ENCODE results near the gene USP53.

Gene USP53

DNA sequence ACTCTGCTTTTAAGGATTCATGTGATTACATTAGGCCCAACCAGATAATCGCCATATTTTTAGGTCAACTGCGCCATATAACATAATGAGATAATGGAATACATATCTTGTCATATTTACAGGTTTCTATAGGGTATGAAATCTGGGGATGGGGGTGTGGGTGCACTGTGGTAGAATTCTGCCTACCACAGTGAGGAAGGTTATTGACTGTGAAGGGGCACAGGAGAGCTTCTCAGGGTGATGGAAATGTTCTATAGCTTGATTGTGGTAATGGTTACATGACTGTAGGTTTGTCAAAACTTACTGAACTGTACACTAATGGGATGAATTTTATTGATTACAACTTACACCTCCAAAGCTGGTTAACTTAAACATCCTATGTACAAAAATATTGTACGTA is 15.9 kb downstream of the USP53 start:
- no peaks in the 10 kb centered on the region for H3K36me3 ChIP-seq (ENCODE audit: control insufficient read depth, insufficient read depth, low read length)
- no peak overlapping the region for H4K5ac ChIP-seq (ENCODE audit: low read length)
- H3K27ac ChIP-seq (ENCODE audit: low read depth, low read length), result no peak overlapping the region
- H2BK15ac ChIP-seq (replicated peaks; ENCODE audit: low read depth), result no peak overlapping the region
- no peak overlapping the region for H3K4ac ChIP-seq (ENCODE audit: low read depth, low read length)
- no peak overlapping the region for H3K18ac ChIP-seq (ENCODE audit: low read length)
- no peak overlapping the region for H3K56ac ChIP-seq (ENCODE audit: low read length)
- H3K23ac ChIP-seq (ENCODE audit: low read length), result no peak overlapping the region
- H3K4me2 ChIP-seq (ENCODE audit: low read length), result no peak overlapping the region
- no peaks in the 10 kb centered on the region for H3K4me1 ChIP-seq (ENCODE audit: control insufficient read depth, low read depth, low read length)
- H3K4me3 ChIP-seq (ENCODE audit: low read length), result no peak overlapping the region
- no peak overlapping the region for H3K9ac ChIP-seq (ENCODE audit: low read length)
- no peak overlapping the region for H2AK5ac ChIP-seq (ENCODE audit: low read length)
- peaks cover 8% of the 10 kb centered on the region for H3K79me1 ChIP-seq (ENCODE audit: low read length)
- DNase-seq, result no peak
- WGBS (ENCODE audit: extremely low coverage, insufficient coverage, low lambda C conversion rate), result no CpG with 5 or more reads among the region's 3 CpGs
- H2BK5ac ChIP-seq (ENCODE audit: low read length), result no peak overlapping the region
- H3K27me3 ChIP-seq (ENCODE audit: insufficient read depth, low read length, poor library complexity), result no peaks in the 10 kb centered on the region
- H4K8ac ChIP-seq (ENCODE audit: low read depth, low read length), result no peak overlapping the region
- peaks cover 7% of the 10 kb centered on the region for H3K79me2 ChIP-seq (ENCODE audit: control insufficient read depth, insufficient read depth, low read length)
- H2BK120ac ChIP-seq (ENCODE audit: low read depth, low read length), result no peak overlapping the region

DNA sequence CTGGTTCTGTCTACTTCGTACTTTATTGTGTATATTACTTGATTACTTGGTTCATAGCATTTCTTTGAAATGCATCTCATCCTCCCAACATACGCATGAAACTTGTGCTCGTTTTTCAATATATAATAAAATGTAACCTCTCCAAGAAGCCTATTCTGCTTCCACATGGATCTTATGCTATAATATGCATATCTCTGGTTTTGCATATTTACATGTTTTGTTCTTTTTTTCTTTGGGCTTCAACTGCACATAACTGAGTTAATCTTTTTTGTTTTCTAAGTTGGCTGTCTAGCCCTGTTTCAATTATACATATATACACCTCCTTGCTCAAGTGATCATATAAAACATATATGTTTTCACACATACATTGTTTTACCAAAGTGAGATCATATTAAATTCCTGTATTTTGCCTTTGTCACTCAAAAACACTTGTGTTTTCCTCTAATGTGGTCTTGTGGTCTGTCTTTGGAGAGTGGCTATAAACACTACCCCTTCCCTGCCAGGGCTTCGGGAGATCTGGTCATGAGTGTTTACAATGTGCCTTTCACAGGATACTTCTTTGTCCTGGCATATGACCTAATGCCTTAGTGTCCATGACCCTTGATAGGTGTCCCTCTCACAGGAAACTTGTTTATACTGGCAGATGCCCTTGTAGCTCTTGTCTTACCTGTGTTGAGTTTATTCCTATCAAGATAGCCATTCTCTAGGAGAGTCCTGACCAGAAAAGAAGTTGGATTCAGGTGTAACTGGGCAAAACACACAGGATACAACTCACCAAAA is 17.6 kb downstream of the USP53 start:
- no peak overlapping the region for H3K23ac ChIP-seq (ENCODE audit: low read length)
- no peaks in the 10 kb centered on the region for H3K27me3 ChIP-seq (ENCODE audit: insufficient read depth, low read length, poor library complexity)
- H3K27ac ChIP-seq (ENCODE audit: low read depth, low read length), result no peak overlapping the region
- no peaks in the 10 kb centered on the region for H3K36me3 ChIP-seq (ENCODE audit: control insufficient read depth, insufficient read depth, low read length)
- WGBS (ENCODE audit: extremely low coverage, insufficient coverage, low lambda C conversion rate), result no CpG with 5 or more reads among the region's 4 CpGs
- H3K4me1 ChIP-seq (ENCODE audit: control insufficient read depth, low read depth, low read length), result peaks cover 3% of the 10 kb centered on the region
- no peak overlapping the region for H3K56ac ChIP-seq (ENCODE audit: low read length)
- H3K79me1 ChIP-seq (ENCODE audit: low read length), result peaks cover 13% of the 10 kb centered on the region
- no peak overlapping the region for H2BK5ac ChIP-seq (ENCODE audit: low read length)
- H3K9ac ChIP-seq (ENCODE audit: low read length), result no peak overlapping the region
- H3K4ac ChIP-seq (ENCODE audit: low read depth, low read length), result no peak overlapping the region
- no peak overlapping the region for H3K4me3 ChIP-seq (ENCODE audit: low read length)
- no peak overlapping the region for H3K18ac ChIP-seq (ENCODE audit: low read length)
- no peak overlapping the region for H2AK5ac ChIP-seq (ENCODE audit: low read length)
- DNase-seq, result no peak
- H4K5ac ChIP-seq (ENCODE audit: low read length), result no peak overlapping the region
- no peak overlapping the region for H4K8ac ChIP-seq (ENCODE audit: low read depth, low read length)
- H2BK15ac ChIP-seq (replicated peaks; ENCODE audit: low read depth), result no peak overlapping the region
- H2BK120ac ChIP-seq (ENCODE audit: low read depth, low read length), result no peak overlapping the region
- H3K4me2 ChIP-seq (ENCODE audit: low read length), result no peak overlapping the region
- peaks cover 13% of the 10 kb centered on the region for H3K79me2 ChIP-seq (ENCODE audit: control insufficient read depth, insufficient read depth, low read length)

DNA sequence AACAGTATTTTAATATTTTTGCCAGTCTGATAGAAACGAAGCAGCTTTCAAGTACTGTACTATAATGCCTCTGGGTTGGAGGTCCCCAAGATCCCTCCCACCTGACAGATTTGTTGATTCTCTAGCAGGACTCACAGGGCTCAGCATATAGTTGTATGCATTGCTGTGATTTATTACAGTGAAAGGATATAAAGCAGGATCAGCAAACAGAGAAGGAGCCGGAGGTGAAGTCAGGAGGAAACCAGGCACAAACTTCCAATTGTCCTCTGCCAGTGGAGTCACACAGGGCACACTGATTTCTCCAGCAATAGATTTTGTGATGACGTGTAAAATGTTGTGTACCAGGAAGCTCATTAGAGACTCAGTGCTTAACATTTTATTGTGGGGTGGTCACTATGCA is 19.0 kb downstream of the USP53 start:
- WGBS (ENCODE audit: extremely low coverage, insufficient coverage, low lambda C conversion rate), result no CpG with 5 or more reads among the region's 3 CpGs
- Histone ChIP-seq H3K56ac (ENCODE audit: low read length) (no peak overlapping the region), H3K18ac (ENCODE audit: low read length) (no peak overlapping the region), H3K4me3 (ENCODE audit: low read length) (no peak overlapping the region), H3K23ac (ENCODE audit: low read length) (no peak overlapping the region), H3K27ac (ENCODE audit: low read depth, low read length) (no peak overlapping the region), H2BK15ac (replicated peaks; ENCODE audit: low read depth) (no peak overlapping the region), H3K4me2 (ENCODE audit: low read length) (no peak overlapping the region), H3K79me2 (ENCODE audit: control insufficient read depth, insufficient read depth, low read length) (peaks cover 13% of the 10 kb centered on the region), H3K79me1 (ENCODE audit: low read length) (peaks cover 13% of the 10 kb centered on the region), H3K9ac (ENCODE audit: low read length) (no peak overlapping the region), H2AK5ac (ENCODE audit: low read length) (no peak overlapping the region), H3K27me3 (ENCODE audit: insufficient read depth, low read length, poor library complexity) (no peaks in the 10 kb centered on the region), H3K4me1 (ENCODE audit: control insufficient read depth, low read depth, low read length) (peaks cover 3% of the 10 kb centered on the region), H3K36me3 (ENCODE audit: control insufficient read depth, insufficient read depth, low read length) (no peaks in the 10 kb centered on the region), H3K4ac (ENCODE audit: low read depth, low read length) (no peak overlapping the region), H4K5ac (ENCODE audit: low read length) (no peak overlapping the region), H4K8ac (ENCODE audit: low read depth, low read length) (no peak overlapping the region), H2BK5ac (ENCODE audit: low read length) (no peak overlapping the region), H2BK120ac (ENCODE audit: low read depth, low read length) (no peak overlapping the region)
- DNase-seq, result no peak

DNA sequence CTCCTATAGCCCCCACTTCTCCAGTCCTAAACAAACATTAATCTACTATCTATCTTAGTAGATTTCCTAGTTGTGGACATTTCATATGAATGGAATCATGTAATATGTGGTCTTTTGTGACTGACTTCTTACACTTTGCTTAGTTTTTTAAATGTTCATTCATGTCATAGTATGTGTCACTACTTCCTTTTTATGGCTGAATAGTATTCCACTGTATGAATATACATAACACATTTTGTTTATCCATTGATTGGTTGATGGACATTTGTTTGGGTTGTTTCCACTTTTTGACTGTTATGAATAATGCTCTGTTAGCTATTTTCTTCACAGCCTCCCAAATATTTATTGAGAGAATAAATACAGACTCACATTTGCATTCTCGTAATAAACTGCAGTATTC is 19.8 kb downstream of the USP53 start:
- Histone ChIP-seq H3K36me3 (ENCODE audit: control insufficient read depth, insufficient read depth, low read length) (no peaks in the 10 kb centered on the region), H4K8ac (ENCODE audit: low read depth, low read length) (no peak overlapping the region), H2BK15ac (replicated peaks; ENCODE audit: low read depth) (no peak overlapping the region), H3K18ac (ENCODE audit: low read length) (no peak overlapping the region), H2AK5ac (ENCODE audit: low read length) (no peak overlapping the region), H4K5ac (ENCODE audit: low read length) (no peak overlapping the region), H2BK5ac (ENCODE audit: low read length) (no peak overlapping the region), H3K23ac (ENCODE audit: low read length) (no peak overlapping the region), H3K4me1 (ENCODE audit: control insufficient read depth, low read depth, low read length) (peaks cover 3% of the 10 kb centered on the region), H3K4ac (ENCODE audit: low read depth, low read length) (no peak overlapping the region), H3K79me2 (ENCODE audit: control insufficient read depth, insufficient read depth, low read length) (peaks cover 13% of the 10 kb centered on the region), H3K27me3 (ENCODE audit: insufficient read depth, low read length, poor library complexity) (no peaks in the 10 kb centered on the region), H3K4me2 (ENCODE audit: low read length) (no peak overlapping the region), H3K79me1 (ENCODE audit: low read length) (peaks cover 13% of the 10 kb centered on the region), H3K27ac (ENCODE audit: low read depth, low read length) (no peak overlapping the region), H2BK120ac (ENCODE audit: low read depth, low read length) (no peak overlapping the region), H3K9ac (ENCODE audit: low read length) (no peak overlapping the region), H3K56ac (ENCODE audit: low read length) (no peak overlapping the region), H3K4me3 (ENCODE audit: low read length) (no peak overlapping the region)
- WGBS (ENCODE audit: extremely low coverage, insufficient coverage, low lambda C conversion rate), result no CpG with 5 or more reads among the region's 1 CpG
- no peak for DNase-seq

DNA sequence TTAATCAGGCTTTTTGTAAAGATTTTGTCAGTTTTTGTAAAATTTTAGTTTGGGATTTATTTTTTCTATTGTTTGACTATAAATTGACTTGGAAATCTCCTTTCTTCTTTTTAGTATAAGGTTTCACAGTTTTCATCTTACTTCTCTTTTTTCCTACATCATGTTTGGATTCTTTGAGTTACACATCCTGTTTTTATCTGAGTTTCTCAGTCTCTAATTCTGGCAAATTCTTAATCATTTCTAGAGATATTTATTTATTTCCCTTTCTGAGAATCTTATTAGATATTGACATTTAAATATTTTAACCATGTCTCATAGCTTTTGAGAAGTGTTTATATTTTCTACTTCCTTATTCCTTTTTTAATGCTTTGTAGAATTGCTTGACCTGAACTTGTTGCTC is 20.7 kb downstream of the USP53 start:
- Histone ChIP-seq H4K5ac (ENCODE audit: low read length) (no peak overlapping the region), H3K56ac (ENCODE audit: low read length) (no peak overlapping the region), H3K4ac (ENCODE audit: low read depth, low read length) (no peak overlapping the region), H3K9ac (ENCODE audit: low read length) (no peak overlapping the region), H3K36me3 (ENCODE audit: control insufficient read depth, insufficient read depth, low read length) (no peaks in the 10 kb centered on the region), H3K4me3 (ENCODE audit: low read length) (no peak overlapping the region), H3K4me2 (ENCODE audit: low read length) (no peak overlapping the region), H4K8ac (ENCODE audit: low read depth, low read length) (no peak overlapping the region), H2BK15ac (replicated peaks; ENCODE audit: low read depth) (no peak overlapping the region), H3K79me2 (ENCODE audit: control insufficient read depth, insufficient read depth, low read length) (peaks cover 10% of the 10 kb centered on the region), H2BK120ac (ENCODE audit: low read depth, low read length) (no peak overlapping the region), H3K4me1 (ENCODE audit: control insufficient read depth, low read depth, low read length) (peaks cover 8% of the 10 kb centered on the region), H3K79me1 (ENCODE audit: low read length) (peaks cover 11% of the 10 kb centered on the region), H3K27ac (ENCODE audit: low read depth, low read length) (no peak overlapping the region), H2AK5ac (ENCODE audit: low read length) (no peak overlapping the region), H3K18ac (ENCODE audit: low read length) (no peak overlapping the region), H3K23ac (ENCODE audit: low read length) (no peak overlapping the region), H3K27me3 (ENCODE audit: insufficient read depth, low read length, poor library complexity) (no peaks in the 10 kb centered on the region), H2BK5ac (ENCODE audit: low read length) (no peak overlapping the region)
- DNase-seq, result no peak

DNA sequence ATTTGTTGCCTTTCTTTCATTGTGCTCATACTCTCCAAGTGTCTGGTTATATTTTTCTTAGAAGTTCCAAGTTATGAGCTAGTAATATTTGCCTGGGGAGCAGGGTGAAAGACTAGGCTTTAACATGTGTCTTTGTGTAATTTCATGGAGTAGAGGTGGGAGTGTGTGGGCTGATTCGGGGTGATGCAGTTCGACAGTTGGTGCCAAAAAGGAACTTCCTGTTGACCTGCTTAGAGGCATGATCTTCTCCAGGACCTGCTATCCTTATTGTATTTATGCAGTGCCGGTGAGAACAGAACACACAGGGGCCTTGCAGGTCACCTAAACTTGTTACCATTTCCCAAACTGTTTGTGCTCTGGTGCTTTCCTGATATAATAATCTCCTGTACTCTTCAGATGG is 21.2 kb downstream of the USP53 start:
- H3K56ac ChIP-seq (ENCODE audit: low read length), result no peak overlapping the region
- H2BK5ac ChIP-seq (ENCODE audit: low read length), result no peak overlapping the region
- H3K9ac ChIP-seq (ENCODE audit: low read length), result no peak overlapping the region
- no peak for DNase-seq
- no peak overlapping the region for H3K18ac ChIP-seq (ENCODE audit: low read length)
- no peak overlapping the region for H4K8ac ChIP-seq (ENCODE audit: low read depth, low read length)
- no peak overlapping the region for H2BK15ac ChIP-seq (replicated peaks; ENCODE audit: low read depth)
- H3K36me3 ChIP-seq (ENCODE audit: control insufficient read depth, insufficient read depth, low read length), result no peaks in the 10 kb centered on the region
- H4K5ac ChIP-seq (ENCODE audit: low read length), result no peak overlapping the region
- peaks cover 9% of the 10 kb centered on the region for H3K79me2 ChIP-seq (ENCODE audit: control insufficient read depth, insufficient read depth, low read length)
- H3K79me1 ChIP-seq (ENCODE audit: low read length), result peaks cover 10% of the 10 kb centered on the region
- H3K23ac ChIP-seq (ENCODE audit: low read length), result no peak overlapping the region
- no peak overlapping the region for H3K4me3 ChIP-seq (ENCODE audit: low read length)
- no peak overlapping the region for H2BK120ac ChIP-seq (ENCODE audit: low read depth, low read length)
- no peaks in the 10 kb centered on the region for H3K27me3 ChIP-seq (ENCODE audit: insufficient read depth, low read length, poor library complexity)
- no peak overlapping the region for H3K4me2 ChIP-seq (ENCODE audit: low read length)
- H3K4me1 ChIP-seq (ENCODE audit: control insufficient read depth, low read depth, low read length), result peaks cover 9% of the 10 kb centered on the region
- WGBS (ENCODE audit: extremely low coverage, insufficient coverage, low lambda C conversion rate), result no CpG with 5 or more reads among the region's 3 CpGs
- no peak overlapping the region for H3K27ac ChIP-seq (ENCODE audit: low read depth, low read length)
- no peak overlapping the region for H2AK5ac ChIP-seq (ENCODE audit: low read length)
- H3K4ac ChIP-seq (ENCODE audit: low read depth, low read length), result no peak overlapping the region
